A549 (cell line): Measurements from ENCODE around the gene TIE1.

Experiments
- BCL3 ChIP-seq: fragments of >200 bp; sonication (Bioruptor Twin); formaldehyde crosslinking; IDR thresholded peaks from 3 replicates; pipeline ENCODE4 v1.6.1; 2016
- BHLHE40 ChIP-seq: IDR thresholded peaks from 2 replicates; pipeline ENCODE4 v1.6.1; 2012; ENCODE audit warnings: low read depth, low read length, inconsistent platforms
- CTCF ChIP-seq: fragments of >200 bp; sonication (Bioruptor Twin); formaldehyde crosslinking; IDR thresholded peaks from 3 replicates; pipeline ENCODE4 v1.5.1; 2016
- EHMT2 ChIP-seq: fragments of 200-600 bp; sonication (generic); IDR thresholded peaks from 2 replicates; pipeline ENCODE4 v1.6.1; 2016; ENCODE audit warnings: antibody characterized with exemption, low read depth, mild to moderate bottlenecking, moderate library complexity
- EP300 ChIP-seq, 2 experiments: fragments of >200 bp; sonication (Bioruptor Twin); formaldehyde crosslinking; IDR thresholded peaks; 2 replicates in 1 of 2; 3 replicates in 1 of 2; pipeline ENCODE4 v1.6.1; 2016 to 2017
- KDM5A ChIP-seq: fragments of 200-600 bp; sonication (generic); IDR thresholded peaks from 2 replicates; pipeline ENCODE4 v1.6.1; 2016; ENCODE audit warnings: antibody characterized with exemption, mild to moderate bottlenecking
- MAFK ChIP-seq: fragments of 450-650 bp; IDR thresholded peaks from 2 replicates; pipeline ENCODE4 v1.6.1; 2014; ENCODE audit not compliant: partially characterized antibody
- POLR2A ChIP-seq: IDR thresholded peaks from 2 replicates; pipeline ENCODE4 v1.6.1; 2012; ENCODE audit warnings: mild to moderate bottlenecking, low read length
- POLR2AphosphoS2 ChIP-seq: conservative IDR thresholded peaks from 2 replicates; pipeline ENCODE4 v1.6.1; 2012; ENCODE audit warnings: low read length, improper control_type of control experiment, inconsistent platforms
- RAD21 ChIP-seq, 2 experiments: fragments of >200 bp in 1 of 2; sonication (Bioruptor Twin) in 1 of 2; formaldehyde crosslinking in 1 of 2; IDR thresholded peaks in 1 of 2; conservative IDR thresholded peaks in 1 of 2; 2 replicates in 1 of 2; 3 replicates in 1 of 2; pipeline ENCODE4 v1.6.1; 2012 to 2018; ENCODE audit warnings: inconsistent platforms in 1 of 2
- SMC3 ChIP-seq: fragments of >200 bp; sonication (Bioruptor Twin); formaldehyde crosslinking; IDR thresholded peaks from 3 replicates; pipeline ENCODE4 v1.6.1; 2018; ENCODE audit warnings: inconsistent platforms
- TP53 ChIP-seq: fragments of 250-450 bp; sonication (Bioruptor Pico); IDR thresholded peaks from 2 replicates; pipeline ENCODE4 v1.5.0; 2021; ENCODE audit warnings: mild to moderate bottlenecking, moderate library complexity
- USF2 ChIP-seq: fragments of 450-650 bp; IDR thresholded peaks from 2 replicates; pipeline ENCODE4 v1.6.1; 2014; ENCODE audit warnings: antibody characterized with exemption

- TF ChIP-seq POLR2A, result no peak
- TF ChIP-seq CTCF, result no peak
- TF ChIP-seq BHLHE40, result no peak
- no peak for TF ChIP-seq MAFK
- TF ChIP-seq POLR2AphosphoS2, result no peak
- no peak for TF ChIP-seq RAD21 (conservative IDR thresholded peaks at IDR 0.05 in 1 of 2, IDR thresholded peaks at IDR 0.05 in 1 of 2)
- TF ChIP-seq USF2, result no peak
- no peak for TF ChIP-seq SMC3
- no peak for TF ChIP-seq TP53
- TF ChIP-seq EHMT2, result no peak
- TF ChIP-seq KDM5A, result no peak
- no peak for TF ChIP-seq BCL3
- no peak for TF ChIP-seq EP300 (IDR thresholded peaks at IDR 0.05)
Observed at GRCh38 chr1:43357251-43357650, 56.5 kb downstream of the TIE1 start.
